ENCODE measurements around the gene PLCL2. TPM values are rescaled to one million over a fixed set of nuclear protein-coding genes. Genes with fewer than 3 reads are reported as not detected.

The PLCL2 gene
- total and polyA plus RNA-seq, 2 experiments from 2014 or later, result 1.6 to 9.7 TPM

DNA sequence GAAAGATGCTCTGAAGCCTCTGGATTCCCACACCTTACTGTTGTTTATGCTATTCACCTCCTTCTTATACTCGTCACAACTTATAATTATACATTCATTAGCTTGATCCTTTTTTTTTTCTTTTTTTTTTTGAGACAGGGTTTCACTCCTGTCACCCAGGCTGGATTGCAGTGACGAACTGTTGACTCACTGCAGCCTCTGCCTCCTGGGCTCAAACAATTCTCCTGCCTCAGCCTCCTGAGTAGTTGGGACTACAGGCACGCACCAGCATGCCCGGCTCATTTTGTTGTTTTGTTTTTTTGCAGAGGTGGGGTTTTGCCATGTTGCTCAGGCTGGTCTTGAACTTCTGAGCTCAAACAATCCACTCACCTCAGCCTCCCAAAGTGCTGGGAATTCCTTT is 143.6 kb downstream of the PLCL2 start:
- TF ChIP-seq CREB1 (CRISPR knock-in tag; IDR thresholded peaks at IDR 0.05; ENCODE audit: low read depth) (no peak), CTCF (conservative IDR thresholded peaks at IDR 0.05; ENCODE audit: low read depth in 2 of 2) (no peak)
- Histone ChIP-seq H4K20me1 (replicated peaks; ENCODE audit: insufficient read depth) (no peaks in the 10 kb centered on the region), H3K4me2 (no peak overlapping the region), H2AFZ (no peak overlapping the region), H3K9me2 (ENCODE audit: insufficient read depth) (no peaks in the 10 kb centered on the region), H3F3A (replicated peaks; ENCODE audit: low read depth) (no peaks in the 10 kb centered on the region), H3K79me2 (replicated peaks; ENCODE audit: insufficient read depth) (no peaks in the 10 kb centered on the region), H3K4me1 (ENCODE audit: insufficient read depth) (no peaks in the 10 kb centered on the region), H3K36me3 (ENCODE audit: insufficient read depth) (no peaks in the 10 kb centered on the region), H3K27me3 (ENCODE audit: insufficient read depth) (no peaks in the 10 kb centered on the region), H3K4me3 (no peak overlapping the region), H3K27ac (ENCODE audit: low read depth) (no peak overlapping the region)
- Mint-ChIP-seq H3K9me3 (no peaks in the 10 kb centered on the region), H3K27me3 (ENCODE audit: insufficient read depth, low read depth, poor library complexity) (no peaks in the 10 kb centered on the region), H3K4me3 (no peak overlapping the region), H3K27ac (no peak overlapping the region), H3K36me3 (ENCODE audit: low read depth) (no peaks in the 10 kb centered on the region), H3K4me1 (peaks cover 15% of the 10 kb centered on the region)
- ATAC-seq (no peak), DNase-seq (ENCODE audit: low spot score) (no peak)

GRCh38 chr3:17030438-17030837 is 145.7 kb downstream of the PLCL2 start:
- Histone ChIP-seq H3K79me2 (replicated peaks; ENCODE audit: insufficient read depth) (no peaks in the 10 kb centered on the region), H2AFZ (no peak overlapping the region), H3K27ac (ENCODE audit: low read depth) (no peak overlapping the region), H3K27me3 (ENCODE audit: insufficient read depth) (no peaks in the 10 kb centered on the region), H3F3A (replicated peaks; ENCODE audit: low read depth) (no peaks in the 10 kb centered on the region), H3K9me2 (ENCODE audit: insufficient read depth) (no peaks in the 10 kb centered on the region), H3K36me3 (ENCODE audit: insufficient read depth) (no peaks in the 10 kb centered on the region), H4K20me1 (replicated peaks; ENCODE audit: insufficient read depth) (no peaks in the 10 kb centered on the region), H3K4me2 (no peak overlapping the region), H3K4me1 (ENCODE audit: insufficient read depth) (no peaks in the 10 kb centered on the region), H3K4me3 (no peak overlapping the region)
- no peak for DNase-seq (ENCODE audit: low spot score)
- Mint-ChIP-seq H3K4me1 (peaks cover 15% of the 10 kb centered on the region), H3K4me3 (no peak overlapping the region), H3K27ac (no peak overlapping the region), H3K9me3 (no peaks in the 10 kb centered on the region), H3K36me3 (ENCODE audit: low read depth) (no peaks in the 10 kb centered on the region), H3K27me3 (ENCODE audit: insufficient read depth, low read depth, poor library complexity) (no peaks in the 10 kb centered on the region)
- 0 out of 3 replicates have a peak, but pooled peaks have one; percentile 28 for ATAC-seq
- TF ChIP-seq EZH2 (IDR thresholded peaks at IDR 0.05; ENCODE audit: low read depth, unreplicated experiment) (no peak), ZNF114 (CRISPR knock-in tag; IDR thresholded peaks at IDR 0.05) (no peak), STAT1 (IDR thresholded peaks at IDR 0.05; ENCODE audit: unreplicated experiment) (no peak), POLR2AphosphoS5 (IDR thresholded peaks at IDR 0.05; ENCODE audit: low read depth) (no peak), EZH2phosphoT487 (IDR thresholded peaks at IDR 0.05; ENCODE audit: unreplicated experiment) (no peak), REST (IDR thresholded peaks at IDR 0.05; ENCODE audit: unreplicated experiment) (no peak), JUNB (IDR thresholded peaks at IDR 0.05; ENCODE audit: unreplicated experiment) (no peak), CTCF (conservative IDR thresholded peaks at IDR 0.05; ENCODE audit: low read depth in 2 of 2) (no peak), ETS1 (IDR thresholded peaks at IDR 0.05) (no peak), NANOG (IDR thresholded peaks at IDR 0.05; ENCODE audit: borderline replicate concordance) (no peak), ZNF331 (CRISPR knock-in tag; IDR thresholded peaks at IDR 0.05; ENCODE audit: low read depth) (no peak)

Data from GM23338 (cell line).